HEK293T (cell line): Measurements from ENCODE around the gene POFUT1.

Experiments used
- ARNT ChIP-seq: fragments of 450-650 bp; IDR thresholded peaks from 2 replicates; pipeline ENCODE4 v1.6.1; 2017; ENCODE audit warnings: mild to moderate bottlenecking
- BHLHE40 ChIP-seq: fragments of 450-650 bp; IDR thresholded peaks from 2 replicates; pipeline ENCODE4 v1.6.1; 2016; ENCODE audit warnings: mild to moderate bottlenecking, moderate library complexity, borderline replicate concordance
- ELF4 ChIP-seq: fragments of 450-650 bp; IDR thresholded peaks from 2 replicates; pipeline ENCODE4 v1.6.1; 2017; ENCODE audit warnings: antibody characterized with exemption
- FOXA1 ChIP-seq: fragments of 450-650 bp; IDR thresholded peaks from 2 replicates; pipeline ENCODE4 v1.6.1; 2016; ENCODE audit warnings: mild to moderate bottlenecking
- FOXK2 ChIP-seq: fragments of 450-650 bp; IDR thresholded peaks from 2 replicates; pipeline ENCODE4 v1.6.1; 2016; ENCODE audit warnings: mild to moderate bottlenecking
- FOXM1 ChIP-seq: fragments of 450-650 bp; IDR thresholded peaks from 2 replicates; pipeline ENCODE4 v1.6.1; 2017; ENCODE audit warnings: mild to moderate bottlenecking, borderline replicate concordance
- HDGF ChIP-seq: fragments of 450-650 bp; IDR thresholded peaks from 2 replicates; pipeline ENCODE4 v1.6.1; 2017; ENCODE audit warnings: antibody characterized with exemption, borderline replicate concordance
- L3MBTL2 ChIP-seq: fragments of 450-650 bp; conservative IDR thresholded peaks from 2 replicates; pipeline ENCODE4 v1.6.1; 2016; ENCODE audit warnings: mild to moderate bottlenecking
- NFRKB ChIP-seq: fragments of 450-650 bp; IDR thresholded peaks from 2 replicates; pipeline ENCODE4 v1.6.1; 2016; ENCODE audit warnings: mild to moderate bottlenecking, moderate library complexity
- SP1 ChIP-seq: fragments of 450-650 bp; IDR thresholded peaks from 2 replicates; pipeline ENCODE4 v1.6.1; 2017
- SUZ12 ChIP-seq: fragments of 450-650 bp; IDR thresholded peaks from 2 replicates; pipeline ENCODE4 v1.6.1; 2016; ENCODE audit warnings: mild to moderate bottlenecking
- TARDBP ChIP-seq: fragments of 450-650 bp; IDR thresholded peaks from 2 replicates; pipeline ENCODE4 v1.6.1; 2016
- ZNF384 ChIP-seq: fragments of 450-650 bp; IDR thresholded peaks from 2 replicates; pipeline ENCODE4 v1.6.1; 2016

DNA sequence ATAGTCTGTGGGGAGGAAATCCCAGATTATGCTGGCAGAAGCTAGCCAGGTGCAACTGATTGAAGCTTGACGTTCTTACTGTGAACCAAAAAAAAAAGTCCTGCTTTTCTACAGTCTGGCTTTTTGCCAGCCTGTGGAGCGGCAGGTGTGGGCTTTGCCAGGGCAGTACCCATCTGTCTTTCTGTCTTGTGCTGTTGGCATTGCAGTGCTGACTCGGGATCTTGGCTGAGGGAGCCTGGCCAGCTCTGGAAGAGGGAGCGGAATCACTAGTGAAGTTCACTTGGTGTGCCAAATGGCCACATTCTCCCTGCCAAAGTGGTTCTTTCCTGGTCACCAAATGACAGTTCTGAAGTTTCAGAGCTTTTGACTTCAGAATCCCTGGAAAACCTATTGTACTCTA, 74.8 kb downstream of the POFUT1 start:
- no peak for TF ChIP-seq SP1
- TF ChIP-seq SUZ12 = no peak
- no peak for TF ChIP-seq FOXM1
- TF ChIP-seq BHLHE40 = no peak
- TF ChIP-seq FOXA1 = no peak
- TF ChIP-seq ARNT = no peak
- TF ChIP-seq NFRKB = no peak
- no peak for TF ChIP-seq ELF4
- TF ChIP-seq ZNF384 = no peak
- TF ChIP-seq FOXK2 = no peak
- TF ChIP-seq TARDBP = no peak
- no peak for TF ChIP-seq HDGF
- no peak for TF ChIP-seq L3MBTL2
